ENCODE data around the gene UACA. TPM values are rescaled to one million over a fixed set of nuclear protein-coding genes. Genes with fewer than 3 reads are reported as not detected.

Gene UACA
- total and polyA plus RNA-seq, 9 of the 15 experiments (the other 6 are each of a cell fraction or from before 2014, with no cell fraction given): 0.06 to 0.33 (median 0.15) TPM; not detected in 5

- Histone ChIP-seq H3K36me3 (ENCODE audit: control insufficient read depth, insufficient read depth, low read length) (no peaks in the 10 kb centered on the region), H3K9me1 (ENCODE audit: control insufficient read depth, insufficient read depth, low read length) (peaks cover 3% of the 10 kb centered on the region), H3K27ac (ENCODE audit: extremely low read depth, low read depth, low read length) (no peak overlapping the region), H3K4me3 (no peak overlapping the region), H4K20me1 (replicated peaks; ENCODE audit: control insufficient read depth, insufficient read depth, low read length) (no peaks in the 10 kb centered on the region), H3K9ac (ENCODE audit: insufficient read depth in 1 of 2, low read depth in 2 of 2, low read length in 2 of 2) (no peak overlapping the region), H3K79me2 (ENCODE audit: control insufficient read depth, insufficient read depth, low read length) (no peaks in the 10 kb centered on the region), H3K4me1 (replicated peaks in 1 of 2; ENCODE audit: control insufficient read depth in 2 of 2, insufficient read depth in 2 of 2, low read length in 2 of 2) (peaks cover 0 to 11% of the 10 kb centered on the region in 2 experiments; a peak in 2 of 5 replicates), H2AFZ (ENCODE audit: low read depth, low read length) (no peak overlapping the region), H3K27me3 (ENCODE audit: control insufficient read depth in 2 of 2, insufficient read depth in 2 of 2, low read length in 2 of 2) (no peaks in the 10 kb centered on the region; a peak in 2 of 5 replicates), H3K4me2 (ENCODE audit: insufficient read depth, low read length) (no peak overlapping the region), H3K9me3 (replicated peaks; ENCODE audit: control insufficient read depth, insufficient read depth, low read depth, low read length) (no peaks in the 10 kb centered on the region)
- FAIRE-seq (no peak), DNase-seq (ENCODE audit: extremely low read depth in 1 of 4, low spot score in 3 of 4) (no peak), ATAC-seq (no peak)
- POLR2A ChIA-PET: interaction anchor here (0.6 kb wide), 1 partner anchor 21 kb away, joined by 3 read pairs; no protein-coding TSS in a partner anchor
- CTCF ChIA-PET (ENCODE audit: low intra/inter-chr PET ratio): no interaction called here
- intact Hi-C loops (cut with micrococcal nuclease) (no loop called here), in situ Hi-C loops (cut with MboI) (no loop called here)
- 1% methylated on average over 9 of the region's 9 CpGs for WGBS (ENCODE audit: insufficient coverage, low coverage, missing lambda C conversion rate)
- TF ChIP-seq NCOA6 (IDR thresholded peaks at IDR 0.05) (no peak), MAFK (IDR thresholded peaks at IDR 0.05; ENCODE audit: low read length) (no peak), NCOR1 (IDR thresholded peaks at IDR 0.05) (no peak), KDM1A (IDR thresholded peaks at IDR 0.05) (no peak), TAF15 (IDR thresholded peaks at IDR 0.05; ENCODE audit: low read depth, low read length) (no peak), SIRT6 (IDR thresholded peaks at IDR 0.05; ENCODE audit: low read depth, low read length) (no peak), ZNF668 (CRISPR knock-in tag; IDR thresholded peaks at IDR 0.05) (no peak), SPI1 (IDR thresholded peaks at IDR 0.05; ENCODE audit: borderline replicate concordance, low read depth, low read length) (no peak), HNRNPH1 (optimal IDR thresholded peaks at IDR 0.05; ENCODE audit: low read depth, low read length) (no peak), FOXK1 (CRISPR knock-in tag; IDR thresholded peaks at IDR 0.05; ENCODE audit: borderline replicate concordance) (no peak)
- BruUV-seq (replicated peaks): no TSS peak
Measured at GRCh38 chr15:70758790-70759462, 4.4 kb downstream of the UACA start.

Data from K562 (cell line).